GM06990 (cell line): ENCODE measurements around the gene DACH1.

ENCODE experiments used
- DNase-seq: peaks from one replicate; pipeline ENCODE4 v3.0.0-alpha.2; 2011; ENCODE audit not compliant: insufficient read length; ENCODE audit errors: extremely low read depth
- H3K27me3 ChIP-seq: replicated peaks from 2 replicates; pipeline ENCODE4 v1.6.0; 2011; ENCODE audit warnings: low read length; ENCODE audit not compliant: control insufficient read depth, insufficient read depth
- H3K36me3 ChIP-seq: 2 replicates; pipeline ENCODE4 v1.5.1; 2011; ENCODE audit warnings: low read length; ENCODE audit not compliant: control insufficient read depth, insufficient read depth
- H3K4me3 ChIP-seq: replicated peaks from 2 replicates; pipeline ENCODE4 v1.5.1; 2011; ENCODE audit warnings: low read depth, mild to moderate bottlenecking, control low read depth, low read length
- TF ChIP-seq, protein P1 (sequence below): IDR thresholded peaks from 2 replicates; pipeline ENCODE4 v1.5.1; 2011; ENCODE audit warnings: low read length, control low read depth, mild to moderate bottlenecking, inconsistent platforms; ENCODE audit not compliant: insufficient read depth, poor library complexity, severe bottlenecking

Gene DACH1

DNA sequence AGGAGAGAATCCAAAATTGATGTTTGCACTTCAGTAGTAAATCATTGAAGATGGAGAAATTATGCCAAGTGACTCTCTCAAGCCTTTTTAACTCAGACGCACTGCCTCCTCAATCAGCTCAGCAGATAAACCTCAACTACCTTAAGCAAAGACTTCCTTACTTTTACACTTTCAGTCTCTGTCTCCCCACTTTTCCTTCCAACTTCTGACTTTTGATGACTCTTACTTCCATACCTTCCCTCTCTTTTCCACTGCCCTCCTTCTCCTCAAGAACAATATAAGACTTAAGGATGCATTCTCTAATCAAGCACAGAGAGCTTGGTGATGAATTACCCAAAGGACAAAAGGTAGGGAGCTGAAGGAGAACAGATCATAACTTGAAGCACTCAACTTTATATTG, 4.8 kb upstream of the DACH1 start:
- no peaks in the 10 kb centered on the region for H3K27me3 ChIP-seq
- H3K4me3 ChIP-seq, result no peak overlapping the region
- no peaks in the 10 kb centered on the region for H3K36me3 ChIP-seq
- TF ChIP-seq, protein P1, sequence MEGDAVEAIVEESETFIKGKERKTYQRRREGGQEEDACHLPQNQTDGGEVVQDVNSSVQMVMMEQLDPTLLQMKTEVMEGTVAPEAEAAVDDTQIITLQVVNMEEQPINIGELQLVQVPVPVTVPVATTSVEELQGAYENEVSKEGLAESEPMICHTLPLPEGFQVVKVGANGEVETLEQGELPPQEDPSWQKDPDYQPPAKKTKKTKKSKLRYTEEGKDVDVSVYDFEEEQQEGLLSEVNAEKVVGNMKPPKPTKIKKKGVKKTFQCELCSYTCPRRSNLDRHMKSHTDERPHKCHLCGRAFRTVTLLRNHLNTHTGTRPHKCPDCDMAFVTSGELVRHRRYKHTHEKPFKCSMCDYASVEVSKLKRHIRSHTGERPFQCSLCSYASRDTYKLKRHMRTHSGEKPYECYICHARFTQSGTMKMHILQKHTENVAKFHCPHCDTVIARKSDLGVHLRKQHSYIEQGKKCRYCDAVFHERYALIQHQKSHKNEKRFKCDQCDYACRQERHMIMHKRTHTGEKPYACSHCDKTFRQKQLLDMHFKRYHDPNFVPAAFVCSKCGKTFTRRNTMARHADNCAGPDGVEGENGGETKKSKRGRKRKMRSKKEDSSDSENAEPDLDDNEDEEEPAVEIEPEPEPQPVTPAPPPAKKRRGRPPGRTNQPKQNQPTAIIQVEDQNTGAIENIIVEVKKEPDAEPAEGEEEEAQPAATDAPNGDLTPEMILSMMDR, result no peak
- no peak for DNase-seq

DNA sequence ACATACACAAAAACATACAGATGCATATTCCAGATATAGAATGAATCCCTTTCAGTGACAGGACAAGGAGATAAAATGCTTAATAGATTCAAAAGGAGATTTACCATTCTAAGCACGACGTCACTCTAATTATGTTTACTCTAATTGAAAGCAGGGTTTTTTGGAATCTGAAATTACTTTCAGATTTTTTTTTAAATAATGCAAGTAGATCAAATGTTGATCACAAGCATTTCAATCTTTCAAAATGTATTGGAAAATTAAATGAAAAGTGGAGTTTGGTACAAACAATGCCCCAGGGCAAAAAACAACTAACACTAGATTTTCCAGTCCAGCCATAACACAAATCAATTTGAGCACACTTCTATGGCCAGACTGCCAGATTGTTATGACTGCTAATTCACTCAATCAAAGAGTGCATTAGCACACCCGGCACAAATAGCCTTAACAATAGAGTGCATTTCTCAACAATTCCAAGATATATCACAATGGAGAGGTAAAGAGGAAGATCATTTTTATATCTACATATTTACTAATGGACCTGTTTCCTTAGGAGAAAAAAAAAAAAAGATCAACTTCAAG, 4.3 kb upstream of the DACH1 start:
- TF ChIP-seq, protein P1, result no peak
- DNase-seq, result no peak
- H3K36me3 ChIP-seq, result no peaks in the 10 kb centered on the region
- no peaks in the 10 kb centered on the region for H3K27me3 ChIP-seq
- no peak overlapping the region for H3K4me3 ChIP-seq

DNA sequence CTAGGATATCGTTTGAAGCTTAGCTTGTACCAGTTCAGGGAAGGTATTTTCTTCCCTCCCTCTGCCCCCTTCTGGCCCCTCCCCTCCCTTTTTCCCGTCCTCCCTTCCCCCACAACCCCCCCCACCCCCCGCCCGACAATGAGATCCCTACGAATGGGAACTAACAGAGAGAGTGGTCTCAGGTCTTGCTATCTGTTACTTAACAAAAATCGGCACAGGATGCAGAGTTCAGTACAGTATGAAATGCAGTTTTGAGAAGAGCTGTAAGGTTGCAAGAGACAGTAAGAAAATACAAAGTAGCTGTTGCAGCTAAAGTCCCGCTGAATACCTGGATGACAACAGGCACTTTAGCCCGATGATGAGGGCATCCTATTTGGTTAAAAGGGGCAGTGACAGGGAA, 3.1 kb upstream of the DACH1 start:
- H3K4me3 ChIP-seq, result no peak overlapping the region
- no peak for DNase-seq
- H3K36me3 ChIP-seq, result no peaks in the 10 kb centered on the region
- no peaks in the 10 kb centered on the region; the same call in 1 of the 2 replicates for H3K27me3 ChIP-seq
- TF ChIP-seq, protein P1, result no peak

DNA sequence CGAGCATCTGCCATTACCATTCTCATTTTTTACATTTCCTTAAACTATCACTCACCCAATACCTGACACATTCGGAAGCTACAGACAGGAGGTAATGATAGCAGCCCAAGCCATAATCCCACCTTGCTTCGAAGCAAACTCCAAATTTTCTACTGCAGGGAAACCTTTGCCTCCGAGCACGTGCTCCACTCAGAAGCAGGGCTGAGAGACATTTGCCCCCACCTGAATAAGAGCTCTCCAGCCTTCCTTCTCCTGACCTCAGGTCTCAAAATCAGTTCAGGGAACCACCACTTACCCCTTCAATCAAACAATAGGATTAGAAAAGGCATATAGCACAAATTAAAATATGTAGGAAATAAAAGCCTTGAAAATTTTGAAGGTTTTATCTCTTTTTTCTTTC, 2.3 kb upstream of the DACH1 start:
- H3K4me3 ChIP-seq, result no peak overlapping the region
- TF ChIP-seq, protein P1, result no peak
- H3K36me3 ChIP-seq, result no peaks in the 10 kb centered on the region
- H3K27me3 ChIP-seq, result no peaks in the 10 kb centered on the region; the same call in 1 of the 2 replicates
- no peak for DNase-seq

DNA sequence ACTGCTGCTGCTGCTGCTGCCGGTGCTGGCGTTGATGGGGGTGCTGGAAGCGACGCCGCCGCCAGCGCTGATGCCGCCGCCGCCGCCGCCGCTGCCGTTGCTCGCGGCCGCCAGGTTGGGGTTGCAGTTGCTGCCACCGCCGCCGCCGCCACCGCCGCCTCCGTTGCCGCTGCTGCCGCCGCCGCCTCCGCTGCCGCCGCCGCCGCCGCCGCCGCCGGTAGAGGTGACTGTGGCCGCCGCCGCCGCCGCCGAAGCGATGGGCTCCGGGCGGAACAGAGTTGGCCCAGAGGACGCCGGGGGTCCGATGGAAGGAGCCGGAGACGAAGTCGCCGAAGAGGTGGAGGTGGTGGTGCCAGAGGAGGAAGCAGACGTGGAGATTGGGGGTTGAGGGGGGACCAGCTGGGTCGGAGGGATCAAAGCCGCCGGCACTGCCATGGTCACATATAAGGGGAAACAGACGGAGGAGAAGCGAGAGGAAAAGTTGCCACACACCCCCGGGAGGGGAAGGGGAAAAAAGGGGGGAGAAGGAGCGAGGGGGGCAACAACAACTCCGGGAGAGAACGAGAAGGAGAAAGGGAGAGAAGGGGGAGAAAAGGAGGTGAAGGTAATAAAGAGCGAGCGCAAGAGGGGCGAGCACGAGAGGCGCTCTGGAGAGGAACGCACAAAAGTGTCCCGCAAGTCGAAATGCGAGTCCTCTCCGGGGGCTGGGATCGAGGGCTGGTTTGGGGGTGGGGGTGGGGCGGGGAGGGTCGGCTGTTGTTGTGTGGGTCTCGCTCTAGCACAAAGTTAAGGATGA, 471 bp downstream of the DACH1 start:
- TF ChIP-seq, protein P1, result no peak
- no peaks in the 10 kb centered on the region; the same call in 1 of the 2 replicates for H3K27me3 ChIP-seq
- no peaks in the 10 kb centered on the region for H3K36me3 ChIP-seq
- DNase-seq, result no peak
- H3K4me3 ChIP-seq, result peak overlapping the region; percentile 42
